T-helper 9 cell (primary cell): ENCODE results near the gene AUTS2.

ENCODE experiments used
- DNase-seq: peaks from one replicate; pipeline ENCODE4 v3.0.0-alpha.2; 2020

Gene AUTS2

GRCh38 chr7:70410134-70410750, 812.0 kb downstream of the AUTS2 start:
- no peak for DNase-seq

- DNase-seq, result no peak
Measured at GRCh38 chr7:70414368-70414767, 816.1 kb downstream of the AUTS2 start.

GRCh38 chr7:70415179-70415972, 817.1 kb downstream of the AUTS2 start:
- no peak for DNase-seq

- no peak for DNase-seq
Measured at GRCh38 chr7:70416347-70416985, 818.2 kb downstream of the AUTS2 start.

GRCh38 chr7:70416986-70417655, 818.8 kb downstream of the AUTS2 start:
- no peak for DNase-seq

GRCh38 chr7:70419526-70420380, 821.5 kb downstream of the AUTS2 start:
- DNase-seq, result no peak

GRCh38 chr7:70420381-70420662, 822.0 kb downstream of the AUTS2 start:
- DNase-seq, result no peak

GRCh38 chr7:70421319-70421718, 823.0 kb downstream of the AUTS2 start:
- DNase-seq, result no peak

GRCh38 chr7:70426249-70426880, 828.1 kb downstream of the AUTS2 start:
- no peak for DNase-seq

GRCh38 chr7:70432567-70433001, 834.3 kb downstream of the AUTS2 start:
- no peak for DNase-seq

GRCh38 chr7:70434376-70434775, 836.1 kb downstream of the AUTS2 start:
- no peak for DNase-seq

- DNase-seq, result no peak
Measured at GRCh38 chr7:70434821-70435220, 836.5 kb downstream of the AUTS2 start.

- DNase-seq, result no peak
Measured at GRCh38 chr7:70435634-70436033, 837.4 kb downstream of the AUTS2 start.

- DNase-seq, result no peak
Measured at GRCh38 chr7:70436790-70437350, 838.6 kb downstream of the AUTS2 start.

GRCh38 chr7:70439651-70440050, 841.4 kb downstream of the AUTS2 start:
- no peak for DNase-seq

- DNase-seq, result no peak
Measured at GRCh38 chr7:70446448-70447143, 848.3 kb downstream of the AUTS2 start.

- no peak for DNase-seq
Measured at GRCh38 chr7:70448312-70448906, 850.1 kb downstream of the AUTS2 start.

GRCh38 chr7:70450731-70451130, 852.5 kb downstream of the AUTS2 start:
- no peak for DNase-seq

GRCh38 chr7:70455925-70456324, 857.6 kb downstream of the AUTS2 start:
- no peak for DNase-seq

- DNase-seq, result no peak
Measured at GRCh38 chr7:70456719-70457118, 858.4 kb downstream of the AUTS2 start.

GRCh38 chr7:70457482-70457881, 859.2 kb downstream of the AUTS2 start:
- DNase-seq, result no peak
